ENCODE measurements around the gene CNOT1. TPM values are rescaled to one million over a fixed set of nuclear protein-coding genes. Genes with fewer than 3 reads are reported as not detected.

The CNOT1 gene
- total and polyA plus RNA-seq, 12 donors, result 40.9 to 189 (median 155) TPM

- TF ChIP-seq CTCF (IDR thresholded peaks at IDR 0.05), result no peak
- no peak for TF ChIP-seq POLR2A (IDR thresholded peaks at IDR 0.05)
- Histone ChIP-seq H3K36me3 (replicated peaks in 1 of 2) (no peaks in the 10 kb centered on the region), H3K4me1 (replicated peaks in 1 of 2) (peaks cover 14 to 27% of the 10 kb centered on the region in 2 donors), H3K27me3 (no peaks in the 10 kb centered on the region), H3K27ac (peak overlapping the region in 2 of 5 donors; percentile 62 to 72), H3K9me3 (replicated peaks in 1 of 3) (no peaks in the 10 kb centered on the region), H3K4me3 (no peak overlapping the region)
- DNase-seq, result peak in 5 of 7 donors; percentile 51 to 76 (median 65)
- WGBS, 4 donors, result 52 to 67% (median 58%) methylated on average over 4 to 8 of the region's 8 CpGs
- intact Hi-C loops (cut with DNase I), result no loop called here
Observed at GRCh38 chr16:58481931-58482330, 147.7 kb downstream of the CNOT1 start.

- Histone ChIP-seq H3K9me3 (replicated peaks in 1 of 3) (no peaks in the 10 kb centered on the region), H3K4me1 (replicated peaks in 1 of 2) (peaks cover 13 to 33% of the 10 kb centered on the region in 2 donors), H3K36me3 (replicated peaks in 1 of 2) (no peaks in the 10 kb centered on the region), H3K4me3 (no peak overlapping the region), H3K27me3 (no peaks in the 10 kb centered on the region), H3K27ac (peak overlapping the region in 2 of 5 donors; percentile 62 to 72)
- TF ChIP-seq POLR2A (IDR thresholded peaks at IDR 0.05) (no peak), CTCF (IDR thresholded peaks at IDR 0.05) (no peak)
- WGBS, 4 donors, result 91 to 98% (median 95%) methylated on average over 7 to 11 of the region's 11 CpGs
- DNase-seq, result no peak
- intact Hi-C loops (cut with DNase I), result no loop called here
Observed at GRCh38 chr16:58481226-58481869, 148.3 kb downstream of the CNOT1 start.

- intact Hi-C loops (cut with DNase I), result no loop called here
- TF ChIP-seq CTCF (IDR thresholded peaks at IDR 0.05) (no peak), POLR2A (IDR thresholded peaks at IDR 0.05) (no peak)
- Histone ChIP-seq H3K36me3 (replicated peaks in 1 of 2) (no peaks in the 10 kb centered on the region), H3K4me1 (replicated peaks in 1 of 2) (peaks cover 27 to 45% of the 10 kb centered on the region in 2 donors), H3K27ac (peak overlapping the region in 4 of 5 donors; percentile 63 to 77 (median 68)), H3K9me3 (replicated peaks in 1 of 3) (no peaks in the 10 kb centered on the region), H3K4me3 (no peak overlapping the region), H3K27me3 (no peaks in the 10 kb centered on the region)
- WGBS, 4 donors, result 69 to 76% (median 73%) methylated on average over 2 of the region's 2 CpGs
- no peak for DNase-seq
Observed at GRCh38 chr16:58478427-58478826, 151.2 kb downstream of the CNOT1 start.

GRCh38 chr16:58476791-58477190, 152.8 kb downstream of the CNOT1 start:
- peaks cover 23 to 54% of the 10 kb centered on the region in 2 donors for H3K4me1 ChIP-seq (replicated peaks in 1 of 2)
- H3K4me3 ChIP-seq, result no peak overlapping the region
- no peak for DNase-seq
- intact Hi-C loops (cut with DNase I), result no loop called here
- peak overlapping the region in 3 of 5 donors; percentile 34 to 71 (median 65) for H3K27ac ChIP-seq
- no peaks in the 10 kb centered on the region for H3K36me3 ChIP-seq (replicated peaks in 1 of 2)
- TF ChIP-seq CTCF (IDR thresholded peaks at IDR 0.05), result no peak
- no peak for TF ChIP-seq POLR2A (IDR thresholded peaks at IDR 0.05)
- WGBS, 4 donors, result 24 to 39% (median 28%) methylated on average over 1 of the region's 1 CpG
- H3K9me3 ChIP-seq (replicated peaks in 1 of 3), result no peaks in the 10 kb centered on the region
- no peaks in the 10 kb centered on the region for H3K27me3 ChIP-seq

Data from adrenal gland (tissue), 12 donors.